Sciatic nerve (tissue), 2 donors: ENCODE data around the gene AIG1. TPM values are rescaled to one million over a fixed set of nuclear protein-coding genes. Genes with fewer than 3 reads are reported as not detected.
"Not testable (repeated sequence)": the region's sequence is repeated elsewhere in the genome, so short reads cannot be mapped to it uniquely, and the experiment has no call there.

Experiments used
- ATAC-seq: fragments of 200-7000 bp; cut with Tn5 transposase; one replicate; pipeline ENCODE4 v1.9.1; 2020; ENCODE audit warnings: mild to moderate bottlenecking, moderate library complexity
- DNase-seq: peaks from one replicate; pipeline ENCODE4 v3.0.0-alpha.2; 2020; ENCODE audit warnings: low spot score
- intact Hi-C: fragments of 100-400 bp; cut with DNase I; formaldehyde crosslinking; loops from one replicate; pipeline ENCODE4 v1.14.2; 2022
- total RNA-seq: library from RNA; stranded (reverse); fragmentation: NEBNext Ultra II Directional; extraction: Animal tissue kit (Norgen Biotek cat#: 25700); gene quantifications from one replicate; pipeline ENCODE4 v1.2.1, GENCODE V29; 2021
- donor health status: DM: no; HTN: no; CAD: no.
- donor health status: DM: no; HTN: no; CAD: no.

Gene AIG1
- total RNA-seq, 1 donor from 2014 or later = 22.6 TPM

DNA sequence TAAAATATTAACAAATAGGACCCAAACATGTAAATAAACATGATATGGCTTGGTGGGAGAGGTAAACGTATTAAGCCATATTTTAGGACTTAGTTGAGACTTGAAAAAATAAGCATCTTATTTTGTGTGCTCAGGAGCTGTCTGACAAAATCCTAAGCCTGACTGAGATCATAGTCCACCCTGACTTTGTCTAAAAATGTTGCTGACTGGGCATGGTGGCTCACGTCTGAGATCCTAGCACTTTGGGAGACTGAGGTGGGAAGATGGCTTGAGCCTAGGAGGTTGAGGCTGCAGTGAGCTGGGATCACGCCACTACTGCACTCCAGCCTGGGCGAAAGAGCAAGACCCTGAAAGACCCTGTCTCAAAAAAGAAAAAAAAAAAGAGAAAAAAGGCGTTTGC is 52.1 kb downstream of the AIG1 start:
- intact Hi-C loops = no loop called here
- DNase-seq (no peak), ATAC-seq (no peak)

DNA sequence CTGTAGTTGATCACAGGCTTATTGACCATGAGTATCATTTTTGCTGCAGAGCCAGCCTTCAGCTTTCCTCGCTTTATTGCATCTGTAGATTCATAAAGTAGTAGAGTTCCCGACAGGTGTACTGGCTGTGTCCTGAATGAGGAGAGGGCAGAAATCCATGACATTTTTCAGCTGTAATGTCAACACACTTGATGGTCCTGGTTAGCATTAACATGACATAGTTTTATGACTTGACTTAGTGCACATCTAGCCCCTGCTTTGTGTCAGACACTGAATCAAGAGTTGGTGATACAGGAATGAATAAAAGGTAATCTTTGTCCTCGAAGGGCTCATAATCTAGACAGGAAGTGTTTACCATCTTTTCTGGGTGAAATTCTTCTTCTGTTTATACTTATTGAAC is 55.0 kb downstream of the AIG1 start:
- DNase-seq (no peak), ATAC-seq (no peak)
- intact Hi-C loops = no loop called here

DNA sequence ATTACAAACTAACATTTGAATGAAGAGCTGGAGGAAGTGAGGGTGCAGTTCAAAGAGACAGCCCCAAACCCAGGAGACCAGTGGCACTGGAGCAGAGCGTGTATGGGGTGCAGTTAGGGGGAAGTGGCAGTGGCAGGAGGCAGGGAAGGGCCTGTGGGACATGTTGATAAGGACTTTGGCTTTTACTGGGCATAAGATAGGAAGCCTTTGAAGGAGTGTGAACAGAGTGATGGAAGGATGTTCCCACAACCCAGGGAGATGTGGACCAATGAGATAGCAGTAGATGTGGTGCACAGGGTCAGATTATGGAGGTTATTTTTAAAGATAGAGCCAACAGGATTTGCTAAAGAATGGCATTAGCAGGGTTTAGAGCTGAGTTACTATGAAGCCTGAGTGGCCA is 56.4 kb downstream of the AIG1 start:
- DNase-seq (no peak), ATAC-seq (no peak)
- intact Hi-C loops = no loop called here

DNA sequence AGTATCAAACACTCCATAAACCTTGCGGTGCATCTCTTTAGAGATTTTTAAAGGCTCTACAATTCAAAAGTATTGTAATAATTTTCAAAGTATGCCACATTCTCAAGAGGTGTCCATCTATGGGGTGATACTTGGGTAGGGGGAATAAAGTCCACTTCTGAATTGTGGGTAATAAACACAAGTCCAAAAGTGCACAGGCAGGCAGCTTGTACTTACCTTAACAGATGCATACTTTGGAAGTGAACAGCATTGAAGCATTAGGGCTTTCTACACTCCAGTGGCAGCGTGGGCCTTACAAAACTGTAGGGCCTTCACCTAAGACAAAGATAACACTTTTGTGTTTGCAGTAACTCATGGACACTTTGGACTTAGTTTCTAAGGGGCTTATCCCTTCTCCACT is 58.6 kb downstream of the AIG1 start:
- no peak for ATAC-seq
- no peak for DNase-seq
- intact Hi-C loops = no loop called here

DNA sequence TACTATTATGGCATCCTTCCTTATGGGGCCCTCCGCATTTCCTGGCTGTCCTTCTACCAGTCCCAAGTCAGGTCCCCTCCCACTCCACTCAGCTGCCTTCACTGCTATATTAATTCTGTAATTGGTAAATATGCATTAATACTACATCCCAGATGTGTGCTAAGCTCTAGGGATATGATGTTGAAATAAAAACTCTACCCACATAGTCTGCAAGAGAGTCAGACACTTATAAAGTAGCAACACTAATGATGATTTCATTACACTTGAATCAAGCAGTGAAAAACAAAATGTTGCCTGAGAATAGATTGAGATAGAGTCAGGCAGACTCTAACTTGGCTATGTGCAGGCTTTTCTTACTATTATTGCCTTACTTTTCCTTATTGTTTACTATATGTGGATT is 62.4 kb downstream of the AIG1 start:
- DNase-seq (no peak), ATAC-seq (no peak)
- intact Hi-C loops = no loop called here

DNA sequence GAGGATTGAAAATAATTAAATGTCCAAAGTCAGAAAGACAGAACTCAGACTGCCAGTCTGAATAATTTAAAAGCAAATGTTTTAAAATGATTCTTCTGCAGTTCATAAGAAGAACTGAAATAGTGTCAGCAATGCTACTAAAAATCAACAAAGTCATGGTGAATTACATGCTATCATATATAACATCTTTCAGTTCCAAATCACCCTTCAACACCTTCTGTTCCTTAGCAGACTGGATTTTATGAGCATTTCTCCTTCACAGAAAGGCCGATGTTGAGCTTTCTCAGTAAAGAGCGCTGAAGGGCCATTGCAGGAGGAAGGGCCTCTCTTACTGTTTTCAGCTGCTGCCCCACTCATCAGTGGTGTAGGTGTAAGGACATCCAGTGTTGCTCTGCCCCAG is 63.3 kb downstream of the AIG1 start:
- no peak for DNase-seq
- intact Hi-C loops = no loop called here
- no peak for ATAC-seq

DNA sequence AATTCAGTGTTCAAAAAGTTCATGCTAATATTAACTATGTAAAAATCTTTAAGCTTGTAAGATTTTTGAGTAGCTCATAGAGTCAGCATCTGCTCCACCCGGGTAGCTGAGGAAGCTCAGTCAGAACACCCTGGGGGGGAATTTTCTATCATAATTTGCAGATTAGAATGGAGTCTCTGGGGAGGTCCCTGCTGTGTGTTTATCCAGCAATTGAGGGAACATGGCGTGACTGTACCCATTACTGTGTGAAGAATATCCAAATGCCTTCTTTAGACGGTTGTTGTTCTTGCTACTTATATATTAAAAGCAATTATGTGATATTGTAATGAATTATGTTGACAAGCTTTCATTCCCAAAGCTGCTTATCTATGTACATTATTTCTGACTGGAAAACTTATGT is 64.8 kb downstream of the AIG1 start:
- intact Hi-C loops = no loop called here
- no peak for DNase-seq
- no peak for ATAC-seq

DNA sequence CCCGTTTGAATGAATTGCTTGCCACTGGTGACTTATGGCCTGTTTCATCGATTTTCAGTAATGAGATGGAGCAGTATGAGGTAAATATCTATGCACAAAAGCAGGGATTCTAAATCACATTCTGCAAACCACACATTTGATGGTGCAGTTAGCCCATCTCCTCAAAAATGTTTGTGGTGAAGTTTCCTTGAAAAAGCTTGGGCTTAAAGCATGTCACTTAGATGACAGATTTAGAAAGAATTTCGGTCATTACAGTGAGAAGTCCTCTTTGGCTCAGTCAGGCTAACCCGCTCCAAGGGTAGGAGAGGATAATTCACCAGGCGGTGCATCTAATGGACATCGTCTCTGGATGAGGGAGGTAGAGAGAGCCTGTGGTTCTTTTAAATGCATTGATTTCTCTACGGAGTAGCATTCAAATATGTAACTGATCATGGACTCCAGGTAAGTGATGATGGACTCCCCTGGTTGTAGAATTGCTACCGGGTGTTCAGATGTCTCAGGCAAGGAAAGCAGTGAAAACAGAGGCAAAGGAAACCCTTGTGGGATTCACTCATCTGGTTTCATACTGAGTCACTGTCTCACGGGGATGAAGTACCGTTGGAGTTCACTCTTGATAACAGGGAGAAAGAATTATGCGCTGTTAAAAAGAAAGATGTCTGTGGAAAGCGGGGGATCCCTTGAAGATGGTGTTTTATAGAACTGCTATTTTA is 65.3 kb downstream of the AIG1 start:
- intact Hi-C loops = no loop called here
- no peak for ATAC-seq
- DNase-seq = no peak

DNA sequence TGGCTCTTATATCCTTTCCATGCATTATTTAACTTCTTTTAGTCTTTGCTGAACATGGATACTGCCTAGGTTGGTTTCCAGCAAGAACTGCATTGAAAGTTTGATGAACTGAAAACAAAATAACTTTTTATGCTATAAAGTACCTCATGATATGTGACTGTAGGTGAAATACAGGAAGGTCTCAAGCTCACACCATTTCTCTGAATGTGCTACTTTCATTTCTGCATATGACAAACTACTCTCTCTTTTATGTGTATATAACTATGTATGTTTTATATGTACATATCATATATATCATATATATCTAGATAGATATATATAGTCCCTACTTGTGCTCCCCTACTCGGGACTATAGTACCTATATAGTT is 65.9 kb downstream of the AIG1 start:
- DNase-seq (no peak), ATAC-seq (no peak)
- intact Hi-C loops = no loop called here

DNA sequence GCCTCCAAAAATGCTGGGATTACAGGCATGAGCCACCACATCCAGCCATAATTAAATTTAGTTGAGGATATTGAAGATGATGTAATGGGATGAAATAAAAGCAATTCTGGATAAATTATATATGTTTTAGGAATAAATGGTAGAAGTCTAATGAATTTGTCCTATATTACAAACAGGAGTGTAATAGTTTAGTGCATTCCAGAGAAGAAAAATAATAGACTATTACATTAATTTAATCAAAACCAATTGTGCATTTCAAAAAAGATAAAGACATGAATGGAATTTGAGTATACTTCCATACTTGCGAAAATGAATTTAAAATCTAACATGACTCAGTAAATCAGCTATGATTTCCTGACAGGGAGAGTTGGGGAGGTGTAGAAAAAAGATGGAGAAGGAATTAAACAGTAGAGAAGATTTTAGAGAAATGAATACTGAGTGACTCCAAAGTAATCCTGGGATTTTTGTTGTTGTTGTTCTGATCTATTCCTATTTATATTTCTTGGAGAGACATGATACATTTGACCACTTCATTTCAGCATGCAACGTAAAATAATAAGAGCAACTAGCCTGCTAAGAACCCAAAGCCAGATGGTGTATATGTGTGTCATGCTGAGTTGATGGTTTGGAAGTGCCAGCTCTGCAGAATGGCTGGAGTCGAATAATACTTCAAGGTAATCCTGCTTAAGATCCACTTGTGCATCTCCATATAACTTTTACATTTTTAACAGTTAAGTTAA is 67.4 kb downstream of the AIG1 start:
- ATAC-seq (no peak), DNase-seq (no peak)
- intact Hi-C loops = no loop called here

DNA sequence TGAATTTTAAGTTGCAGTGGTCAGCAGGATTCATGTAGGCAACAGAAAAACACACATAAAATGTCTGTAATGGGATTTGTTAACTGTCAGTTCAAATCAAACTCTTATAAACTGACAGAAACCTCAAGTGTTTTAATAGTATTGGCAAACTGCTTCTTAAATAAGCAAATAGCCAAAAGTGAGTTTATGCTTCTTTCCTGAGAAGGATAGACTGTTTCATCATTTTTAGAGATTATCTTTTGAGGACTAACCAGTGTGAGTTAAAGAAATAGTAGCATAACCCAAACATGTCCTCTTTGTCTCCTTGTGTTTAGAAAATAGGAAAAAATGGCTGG is 68.0 kb downstream of the AIG1 start:
- DNase-seq (no peak), ATAC-seq (no peak)
- intact Hi-C loops = no loop called here

DNA sequence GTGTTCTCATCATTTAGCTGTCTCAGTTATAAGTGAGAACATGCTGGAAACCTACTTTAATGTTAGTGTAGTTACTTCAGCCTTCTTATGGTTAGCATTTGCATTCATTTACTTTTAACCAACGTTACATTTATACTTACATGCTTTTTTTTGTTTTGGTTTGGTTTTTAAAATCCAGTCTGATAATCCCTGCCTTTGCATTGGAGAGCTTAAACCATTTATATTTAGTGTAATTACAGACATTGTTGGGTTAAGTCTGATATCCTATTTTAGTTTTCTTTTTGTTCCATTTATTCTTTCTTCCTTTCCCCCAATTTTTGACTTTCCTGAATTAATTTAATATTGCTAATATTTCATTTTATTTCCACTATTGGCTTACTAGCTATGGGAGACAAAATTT is 70.2 kb downstream of the AIG1 start:
- intact Hi-C loops = no loop called here
- ATAC-seq = no peak
- no peak for DNase-seq

DNA sequence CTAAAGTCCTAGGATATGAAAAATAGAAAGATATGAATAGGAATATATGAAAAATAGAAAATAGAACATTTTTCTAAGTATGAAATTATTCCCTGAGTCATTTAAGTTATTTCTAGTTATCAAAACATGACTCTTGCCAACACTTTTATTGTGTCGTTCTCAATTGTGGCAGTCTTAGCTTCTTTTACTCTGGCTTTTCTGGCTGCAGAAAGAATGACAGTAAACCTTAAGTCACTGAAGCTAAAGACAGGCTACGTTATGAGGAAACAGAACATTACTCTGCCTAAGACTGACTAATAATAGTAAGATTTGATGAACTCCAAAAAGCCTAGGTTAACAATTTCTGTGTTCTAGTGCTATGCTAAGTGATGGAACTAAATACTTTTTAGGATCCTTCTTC is 74.6 kb downstream of the AIG1 start:
- intact Hi-C loops = loop anchor here (5.0 kb wide), 1 partner anchor 362 kb away; no protein-coding TSS in a partner anchor
- ATAC-seq = no peak
- no peak for DNase-seq

DNA sequence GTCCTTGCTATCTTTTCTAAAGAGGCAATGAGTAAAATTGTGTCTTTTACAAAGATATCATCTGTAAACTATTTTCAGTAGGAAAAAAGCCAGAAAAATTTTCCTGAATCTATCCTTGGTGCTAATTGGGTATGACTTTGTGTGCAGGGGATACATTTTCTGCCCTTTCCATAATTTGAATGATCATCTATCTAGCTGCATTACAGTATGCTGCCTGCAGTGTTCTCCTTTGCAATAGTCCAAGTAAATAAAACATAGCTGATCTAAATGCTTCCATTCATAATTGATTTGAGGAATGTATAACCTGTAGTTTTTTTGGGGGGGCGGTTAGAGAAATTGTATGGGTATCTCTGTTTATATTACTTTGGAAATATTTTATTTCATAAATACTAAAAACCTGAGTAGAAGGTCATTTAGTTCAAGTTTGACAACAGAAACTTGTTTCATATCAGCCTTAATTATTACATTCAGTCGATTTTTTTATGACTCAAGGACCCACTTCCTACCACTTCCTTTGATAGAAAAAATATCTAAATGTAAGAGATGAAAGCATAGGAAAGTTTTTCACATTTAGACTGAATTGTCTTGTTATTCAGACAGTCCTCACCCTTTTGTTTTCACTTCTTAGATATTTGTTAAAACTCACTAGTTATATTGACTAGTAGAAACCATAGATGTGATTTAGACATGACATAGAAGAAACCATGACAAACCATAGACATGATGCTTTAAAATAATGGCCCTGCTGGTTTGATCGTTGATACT is 75.3 kb downstream of the AIG1 start:
- intact Hi-C loops = loop anchor here (5.0 kb wide), 1 partner anchor 361 kb away; no protein-coding TSS in a partner anchor
- DNase-seq = no peak
- ATAC-seq = no peak

DNA sequence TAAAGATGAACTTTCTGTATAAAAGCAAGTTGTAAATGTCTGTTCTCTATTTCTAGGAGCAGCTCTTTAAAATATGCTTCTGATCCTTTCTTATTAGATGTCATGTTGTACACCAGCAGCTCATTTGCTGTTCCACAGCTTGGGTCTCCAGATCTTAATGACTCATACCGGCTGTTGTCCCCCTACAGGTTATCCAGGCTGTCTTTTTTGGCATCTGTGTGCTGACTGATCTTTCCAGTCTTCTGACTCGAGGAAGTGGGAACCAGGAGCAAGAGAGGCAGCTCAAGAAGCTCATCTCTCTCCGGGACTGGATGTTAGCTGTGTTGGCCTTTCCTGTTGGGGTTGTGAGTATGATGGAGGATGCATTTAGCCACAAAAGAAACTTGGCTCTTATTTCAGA is 76.0 kb downstream of the AIG1 start:
- intact Hi-C loops = loop anchor here (5.0 kb wide), 1 partner anchor 361 kb away; no protein-coding TSS in a partner anchor
- no peak for ATAC-seq
- no peak for DNase-seq

DNA sequence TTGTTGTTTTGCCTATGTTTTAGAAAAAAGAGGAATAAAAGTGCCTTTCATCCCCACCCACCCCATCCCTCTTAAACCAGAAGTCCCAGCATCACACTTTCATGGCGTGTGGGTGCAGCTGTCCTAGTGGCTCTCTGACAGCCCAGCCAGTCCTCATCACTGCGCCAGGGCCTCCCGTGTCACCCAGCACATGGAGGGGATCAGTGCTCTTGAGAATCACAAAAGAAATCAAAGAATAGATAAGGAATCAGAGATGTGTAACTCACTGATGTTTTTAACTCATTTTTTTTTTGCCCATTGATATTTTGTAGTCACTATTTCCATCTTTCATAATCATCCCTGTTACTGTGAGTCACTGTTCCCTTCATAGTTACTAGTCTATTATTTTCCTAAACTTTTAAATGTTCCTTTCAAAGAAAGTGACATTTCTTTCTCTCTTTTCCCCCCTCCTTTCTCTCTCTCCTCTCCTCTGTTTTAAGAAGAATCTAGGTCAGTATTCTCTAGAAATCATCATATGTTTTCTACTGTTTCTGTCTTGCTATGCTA is 78.6 kb downstream of the AIG1 start:
- ATAC-seq (no peak), DNase-seq (no peak)

DNA sequence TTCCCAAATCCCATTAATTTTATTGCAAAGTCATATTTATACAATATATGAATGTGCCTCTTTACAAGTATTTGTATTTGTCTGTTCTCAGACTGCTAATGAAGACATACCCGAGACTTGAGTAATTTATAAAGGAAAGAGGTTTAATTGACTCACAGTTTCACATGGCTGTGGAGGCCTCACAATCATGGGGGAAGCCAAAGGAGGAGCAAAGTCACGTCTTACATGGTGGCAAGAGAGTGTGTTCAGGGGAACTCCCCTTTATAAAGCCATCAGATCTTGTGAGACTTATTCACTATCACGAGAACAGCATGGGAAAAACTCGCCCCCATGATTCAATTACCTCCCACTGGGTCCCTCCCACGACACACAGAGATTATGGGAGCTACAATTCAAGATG is 79.2 kb downstream of the AIG1 start:
- not testable (repeated sequence) for ATAC-seq, DNase-seq
- intact Hi-C loops = loop anchor here (5.0 kb wide), 1 partner anchor 357 kb away; no protein-coding TSS in a partner anchor

More for the DNA sequence above, 78.6 kb downstream of the AIG1 start:
- intact Hi-C loops = loop anchor here (5.0 kb wide), 1 partner anchor 358 kb away; no protein-coding TSS in a partner anchor

DNA sequence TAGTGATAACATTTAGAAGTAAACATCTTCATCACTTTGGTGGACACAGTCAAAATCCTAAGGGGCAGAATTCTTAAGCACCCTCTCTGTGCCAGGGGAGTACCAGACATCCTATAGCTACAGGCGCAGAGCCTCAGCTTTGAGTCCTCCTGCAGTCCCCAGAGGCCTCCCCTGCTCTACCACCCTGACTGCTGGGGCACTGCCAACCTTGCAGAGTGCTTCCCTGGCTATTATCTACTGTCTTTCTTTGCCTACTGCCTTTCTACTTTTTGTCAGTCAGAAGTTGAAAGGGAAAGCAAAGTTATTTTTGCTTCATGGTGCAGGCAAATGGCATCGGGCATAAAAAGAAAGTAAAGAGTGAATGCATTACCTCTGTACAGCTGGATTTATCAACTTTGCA is 80.1 kb downstream of the AIG1 start:
- intact Hi-C loops = no loop called here
- DNase-seq = no peak
- ATAC-seq = no peak

DNA sequence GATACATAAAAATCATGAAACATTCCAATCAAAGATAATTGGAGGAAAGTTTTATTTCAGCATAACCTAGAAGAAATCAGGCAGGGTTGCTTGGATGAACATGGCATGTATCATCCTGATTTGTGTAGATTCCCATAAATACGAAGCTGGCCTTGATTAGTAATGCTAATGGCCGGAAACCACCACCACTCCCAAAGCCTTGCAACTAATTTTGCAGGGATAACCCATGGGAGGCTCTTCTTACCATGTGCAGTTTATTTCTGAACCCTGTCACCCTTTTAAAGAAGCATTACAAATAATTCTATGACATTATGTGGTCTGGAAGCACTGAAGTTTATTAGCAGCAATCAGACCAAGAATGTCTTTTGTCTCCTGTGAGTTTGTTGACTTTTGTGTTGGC is 80.8 kb downstream of the AIG1 start:
- intact Hi-C loops = no loop called here
- DNase-seq (no peak), ATAC-seq (no peak)
